ENCODE measurements around the gene AS3MT.

DNA sequence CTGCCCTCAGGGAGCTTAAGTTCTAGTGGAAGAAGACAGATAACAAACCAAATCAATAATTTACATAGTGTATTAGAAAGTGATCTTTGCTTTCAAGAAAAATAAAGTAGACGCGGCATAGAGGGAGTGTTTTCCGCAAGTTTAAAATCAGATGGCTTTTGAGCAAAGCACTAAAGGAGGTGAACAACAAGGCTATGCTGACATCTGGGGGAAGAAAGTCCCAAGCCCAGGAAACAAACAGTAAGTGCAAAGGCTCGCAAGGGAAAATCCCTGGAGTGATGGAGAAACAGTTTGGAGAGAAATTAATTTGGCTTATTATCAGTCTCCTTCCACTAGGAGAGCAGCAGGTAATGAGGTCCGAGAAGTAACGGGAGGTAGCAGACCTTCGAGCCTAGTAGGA lies 46.9 kb downstream of the AS3MT start:
- TF ChIP-seq, protein P1, sequence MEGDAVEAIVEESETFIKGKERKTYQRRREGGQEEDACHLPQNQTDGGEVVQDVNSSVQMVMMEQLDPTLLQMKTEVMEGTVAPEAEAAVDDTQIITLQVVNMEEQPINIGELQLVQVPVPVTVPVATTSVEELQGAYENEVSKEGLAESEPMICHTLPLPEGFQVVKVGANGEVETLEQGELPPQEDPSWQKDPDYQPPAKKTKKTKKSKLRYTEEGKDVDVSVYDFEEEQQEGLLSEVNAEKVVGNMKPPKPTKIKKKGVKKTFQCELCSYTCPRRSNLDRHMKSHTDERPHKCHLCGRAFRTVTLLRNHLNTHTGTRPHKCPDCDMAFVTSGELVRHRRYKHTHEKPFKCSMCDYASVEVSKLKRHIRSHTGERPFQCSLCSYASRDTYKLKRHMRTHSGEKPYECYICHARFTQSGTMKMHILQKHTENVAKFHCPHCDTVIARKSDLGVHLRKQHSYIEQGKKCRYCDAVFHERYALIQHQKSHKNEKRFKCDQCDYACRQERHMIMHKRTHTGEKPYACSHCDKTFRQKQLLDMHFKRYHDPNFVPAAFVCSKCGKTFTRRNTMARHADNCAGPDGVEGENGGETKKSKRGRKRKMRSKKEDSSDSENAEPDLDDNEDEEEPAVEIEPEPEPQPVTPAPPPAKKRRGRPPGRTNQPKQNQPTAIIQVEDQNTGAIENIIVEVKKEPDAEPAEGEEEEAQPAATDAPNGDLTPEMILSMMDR (IDR thresholded peaks at IDR 0.05; ENCODE audit: low read length) = no peak
- no peak for TF ChIP-seq EZH2 (IDR thresholded peaks at IDR 0.05; ENCODE audit: borderline replicate concordance, low read length)

Measured in OCI-LY1 (cell line).